AG04449 (cell line): ENCODE results near the gene STH.

Experiments used
- CTCF ChIA-PET: fragments of 350-600 bp; formaldehyde crosslinking; extraction: SDS; loops from one replicate; lab custom pipeline; 2021; ENCODE audit warnings: antibody characterized with exemption; lab: Yijun Ruan, JAX
- POLR2A ChIA-PET: fragments of 400-600, 350-600 bp; formaldehyde crosslinking; extraction: SDS; loops from one replicate; lab custom pipeline; 2020; ENCODE audit warnings: antibody characterized with exemption, inconsistent platforms; lab: Yijun Ruan, JAX
- DNase-seq: peaks from one replicate; pipeline ENCODE4 v3.0.0-alpha.2; 2010; ENCODE audit warnings: low read depth, low spot score
- H3K4me3 ChIP-seq: 2 replicates; pipeline ENCODE4 v1.5.1; 2011; ENCODE audit warnings: low read depth, mild to moderate bottlenecking, control low read depth, low read length
- CTCF ChIP-seq: IDR thresholded peaks from one replicate; pipeline ENCODE4 v1.5.1; 2011; ENCODE audit warnings: mild to moderate bottlenecking, moderate library complexity, low read length, control low read depth, inconsistent platforms; ENCODE audit not compliant: insufficient read depth; ENCODE audit errors: missing control alignments

Gene STH

GRCh38 chr17:45964634-45965033 is 34.4 kb upstream of the STH start:
- no peak for DNase-seq
- TF ChIP-seq CTCF: no peak
- ChIA-PET POLR2A (no interaction called here), CTCF (interaction anchor here (4.3 kb wide), 1 partner anchor 15 kb away, joined by 20 read pairs; no protein-coding TSS in a partner anchor)
- H3K4me3 ChIP-seq: no peak overlapping the region

GRCh38 chr17:45965812-45966211 is 33.2 kb upstream of the STH start:
- ChIA-PET POLR2A (no interaction called here), CTCF (no interaction called here)
- no peak for TF ChIP-seq CTCF
- DNase-seq: no peak
- H3K4me3 ChIP-seq: no peak overlapping the region

DNA sequence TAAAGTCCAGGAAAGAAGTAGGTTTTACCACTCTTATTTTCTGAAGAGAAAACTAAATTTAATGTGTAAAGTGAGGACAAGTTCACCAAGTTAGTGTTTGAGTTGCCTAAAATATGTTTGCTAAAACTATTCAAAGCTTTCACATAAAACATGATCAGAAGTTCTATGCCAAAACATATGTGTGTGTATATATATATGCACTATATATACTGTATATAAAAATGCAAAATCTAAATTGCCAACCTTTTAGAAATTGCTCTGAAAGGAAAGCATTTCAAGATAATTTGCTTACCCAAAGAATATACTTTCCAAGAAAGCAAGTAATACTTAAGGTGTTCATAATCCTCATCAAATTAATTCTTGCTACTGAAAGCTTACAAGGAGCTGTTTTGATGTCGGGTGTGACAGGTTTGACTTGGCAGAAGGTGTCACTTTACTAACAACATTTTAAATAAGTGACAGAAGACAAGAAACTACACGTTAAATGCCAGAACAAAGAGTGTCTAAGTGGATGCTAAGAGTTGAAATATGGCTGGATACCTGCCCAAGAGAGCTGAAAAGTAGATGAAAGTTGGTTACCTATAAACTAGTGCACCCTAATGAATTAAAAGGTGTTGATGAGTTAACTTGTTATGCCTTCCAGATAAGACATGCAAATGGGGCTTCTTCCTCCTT is 32.3 kb upstream of the STH start:
- no peak overlapping the region for H3K4me3 ChIP-seq
- ChIA-PET POLR2A (no interaction called here), CTCF (interaction anchor here (0.5 to 3.2 kb wide), 2 partner anchors 17 to 245 kb away, joined by 3 to 13 read pairs; no protein-coding TSS in a partner anchor)
- no peak for DNase-seq
- TF ChIP-seq CTCF: no peak

- ChIA-PET CTCF (interaction anchor here (3.2 kb wide), 1 partner anchor 17 kb away, joined by 13 read pairs; no protein-coding TSS in a partner anchor), POLR2A (no interaction called here)
- H3K4me3 ChIP-seq: no peak overlapping the region
- no peak for DNase-seq
- TF ChIP-seq CTCF: no peak
Measured at GRCh38 chr17:45967378-45967777, 31.7 kb upstream of the STH start.

GRCh38 chr17:45968732-45969131 is 30.3 kb upstream of the STH start:
- CTCF ChIA-PET: interaction anchor here (3.2 kb wide), 1 partner anchor 19 kb away, joined by 13 read pairs; no protein-coding TSS in a partner anchor
- no peak for DNase-seq
- TF ChIP-seq CTCF: no peak
- H3K4me3 ChIP-seq: no peak overlapping the region
- POLR2A ChIA-PET: no interaction called here

GRCh38 chr17:45969726-45970125 is 29.3 kb upstream of the STH start:
- POLR2A ChIA-PET: no interaction called here
- CTCF ChIA-PET: interaction anchor here (3.2 kb wide), 1 partner anchor 20 kb away, joined by 13 read pairs; no protein-coding TSS in a partner anchor
- no peak overlapping the region for H3K4me3 ChIP-seq
- no peak for DNase-seq
- TF ChIP-seq CTCF: no peak
